ENCODE results near the gene LRRC70.
"Not testable (repeated sequence)": the region's sequence is repeated elsewhere in the genome, so short reads cannot be mapped to it uniquely, and the experiment has no call there.

Gene LRRC70

DNA sequence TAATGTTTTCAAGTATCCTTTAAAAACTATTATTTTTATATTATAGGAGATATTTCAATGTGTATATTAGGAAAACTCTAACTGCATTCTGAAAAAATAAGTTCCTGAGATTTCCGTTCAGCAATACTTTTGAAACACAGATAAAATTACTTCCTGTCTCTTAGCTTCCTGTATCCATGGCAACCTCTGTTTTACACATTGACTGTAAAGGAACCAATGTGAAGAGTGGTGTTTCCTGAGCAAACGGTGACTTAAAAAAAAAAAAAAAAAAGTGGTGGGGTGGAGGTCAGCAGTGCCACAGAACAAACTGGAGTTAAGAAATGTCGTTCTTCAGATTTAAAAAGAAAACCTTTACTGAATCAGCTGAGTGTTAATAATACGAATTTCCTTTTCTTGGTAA, at the start of gene LRRC70:
LRRC70 (plus strand) TSS at position 280 of the 400 bp plus-strand sequence. CDS start 620 bp downstream, outside the sequence.
- peak; percentile 52 for DNase-seq (ENCODE audit: low read depth)

DNA sequence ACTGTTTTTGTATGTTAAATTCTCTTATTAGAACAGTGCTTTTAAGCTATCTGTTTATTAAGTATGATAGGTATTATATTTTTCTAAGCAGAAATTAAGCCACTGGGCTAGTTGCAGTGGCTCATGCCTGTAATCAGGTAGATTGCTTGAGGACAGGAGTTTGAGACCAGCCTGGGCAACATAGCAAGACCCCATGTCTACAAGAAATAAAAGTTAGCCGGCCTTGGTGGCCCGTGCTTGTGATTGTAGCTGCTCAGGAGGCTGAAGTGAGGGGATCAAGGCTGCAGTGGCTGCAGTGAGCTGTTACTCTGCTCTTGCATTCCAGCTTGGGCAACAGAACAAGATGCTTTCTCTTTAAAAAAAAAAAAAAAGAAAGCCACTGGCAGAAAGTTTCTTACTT, 45.0 kb upstream of the LRRC70 start:
- DNase-seq (ENCODE audit: low read depth): no peak

- no peak for DNase-seq (ENCODE audit: low read depth)
Observed at GRCh38 chr5:62534461-62535236, 44.0 kb upstream of the LRRC70 start.

DNA sequence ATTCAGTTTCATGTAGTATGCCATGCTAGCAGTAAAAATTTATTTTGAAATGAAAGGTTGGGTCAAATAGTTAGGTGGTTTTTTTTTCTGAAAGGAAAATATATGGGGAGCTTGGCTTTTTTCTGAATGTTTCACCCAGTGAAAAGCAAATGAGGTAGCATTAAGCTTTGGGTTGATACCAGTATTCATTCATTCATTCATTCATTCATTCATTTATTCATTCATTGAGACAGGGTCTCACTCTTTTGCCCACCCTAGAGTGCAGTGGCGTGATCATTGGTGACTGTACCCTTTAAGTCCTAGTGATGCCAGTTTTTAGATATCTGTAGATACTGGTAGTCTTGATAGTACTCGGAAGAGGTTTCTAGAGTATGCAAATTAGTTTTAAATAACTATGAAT, 42.4 kb upstream of the LRRC70 start:
- no peak for DNase-seq (ENCODE audit: low read depth)

- DNase-seq (ENCODE audit: low read depth): no peak
Observed at GRCh38 chr5:62536783-62537182, 41.8 kb upstream of the LRRC70 start.

GRCh38 chr5:62538017-62538942, 40.3 kb upstream of the LRRC70 start:
- DNase-seq (ENCODE audit: low read depth): peak; percentile 75

DNA sequence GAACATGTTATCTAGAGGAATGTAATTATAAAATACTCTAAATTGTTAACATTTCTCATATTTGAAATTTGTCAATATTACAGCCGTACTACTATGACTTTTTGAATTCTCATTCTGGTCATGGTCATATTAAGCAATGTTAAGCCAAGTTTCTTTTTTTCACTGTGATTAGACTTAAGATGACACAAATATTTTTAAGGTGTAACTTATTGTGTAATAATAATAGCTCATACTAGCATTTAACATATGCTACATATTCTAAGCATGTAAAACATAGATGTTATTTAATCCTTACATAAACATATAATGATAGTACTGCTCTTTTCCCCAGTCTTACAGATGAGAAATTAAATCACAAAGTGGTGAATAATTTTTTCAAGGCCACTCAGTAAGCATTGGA, 35.9 kb upstream of the LRRC70 start:
- no peak for DNase-seq (ENCODE audit: low read depth)

DNA sequence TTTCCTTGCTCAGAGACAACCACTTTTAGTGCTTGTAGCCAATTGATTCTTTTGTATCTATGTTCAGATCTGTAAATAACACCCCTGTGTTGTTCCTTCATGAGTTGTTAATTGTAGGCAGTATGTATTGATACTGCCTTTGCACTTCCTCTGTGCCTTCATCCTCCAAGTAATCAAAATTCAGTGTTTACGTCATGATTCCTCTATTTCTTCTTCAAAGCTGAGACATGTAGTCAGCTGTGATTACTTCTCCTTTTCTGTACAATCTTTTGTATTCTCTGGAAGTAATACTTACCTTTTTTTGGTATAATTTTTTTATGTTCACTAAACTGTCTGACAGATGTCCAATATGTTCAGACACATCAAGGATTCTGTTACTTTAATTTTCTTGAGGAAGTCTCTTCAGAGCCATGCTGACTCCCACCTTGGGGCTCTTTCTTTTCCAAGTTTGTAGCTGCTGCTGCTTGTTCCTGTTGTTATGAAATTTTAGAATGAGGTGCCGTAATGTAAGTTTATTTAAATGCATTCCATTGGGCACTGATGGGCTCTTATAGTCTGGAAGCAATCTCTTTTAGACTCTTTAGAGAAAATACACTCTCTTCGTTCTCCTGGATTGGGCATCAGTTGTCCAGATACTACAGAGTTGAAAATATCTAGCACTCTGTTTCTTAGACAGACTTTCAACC, 30.5 kb upstream of the LRRC70 start:
- DNase-seq (ENCODE audit: low read depth): peak; percentile 7

GRCh38 chr5:62550103-62550502, 28.5 kb upstream of the LRRC70 start:
- no peak for DNase-seq (ENCODE audit: low read depth)

DNA sequence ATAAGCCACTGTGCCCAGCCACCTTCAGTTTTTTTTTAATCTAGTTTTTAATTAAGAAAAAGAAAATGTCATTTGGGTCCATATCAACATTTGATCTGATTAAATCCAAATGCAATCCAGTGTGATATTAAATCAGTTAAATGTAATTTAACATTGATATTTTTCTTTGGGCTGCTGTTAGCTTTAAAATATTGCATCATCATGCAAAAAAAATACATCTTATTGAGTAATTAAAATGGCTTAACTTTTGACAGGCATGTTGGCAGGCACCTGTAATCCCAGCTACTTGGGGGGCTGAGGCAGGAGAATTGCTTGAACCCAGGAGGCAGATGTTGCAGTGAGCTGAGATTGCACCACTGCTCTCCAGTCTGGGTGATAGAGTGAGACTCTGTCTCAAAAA, 22.7 kb upstream of the LRRC70 start:
- no peak for DNase-seq (ENCODE audit: low read depth)

DNA sequence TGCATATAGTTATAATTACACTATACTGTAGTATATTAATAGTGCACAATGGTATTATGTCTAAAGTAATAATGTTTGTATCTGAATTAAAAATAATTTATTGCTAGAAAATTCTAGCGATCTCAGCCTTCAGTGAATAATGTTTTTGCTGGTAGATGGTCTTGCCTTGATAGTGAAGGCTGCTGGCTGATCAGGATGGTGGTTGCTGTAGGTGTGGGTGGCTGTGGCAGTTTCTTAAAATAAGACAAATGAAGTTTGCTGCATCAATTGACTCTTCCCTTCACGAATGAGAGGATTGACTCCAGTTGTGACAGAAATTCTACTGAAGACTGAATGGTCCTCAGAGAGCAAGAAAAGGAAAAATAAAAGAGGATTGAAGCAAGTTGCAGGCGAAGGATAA, 19.7 kb upstream of the LRRC70 start:
- DNase-seq (ENCODE audit: low read depth): no peak

GRCh38 chr5:62560786-62561185, 17.8 kb upstream of the LRRC70 start:
- DNase-seq (ENCODE audit: low read depth): no peak

DNA sequence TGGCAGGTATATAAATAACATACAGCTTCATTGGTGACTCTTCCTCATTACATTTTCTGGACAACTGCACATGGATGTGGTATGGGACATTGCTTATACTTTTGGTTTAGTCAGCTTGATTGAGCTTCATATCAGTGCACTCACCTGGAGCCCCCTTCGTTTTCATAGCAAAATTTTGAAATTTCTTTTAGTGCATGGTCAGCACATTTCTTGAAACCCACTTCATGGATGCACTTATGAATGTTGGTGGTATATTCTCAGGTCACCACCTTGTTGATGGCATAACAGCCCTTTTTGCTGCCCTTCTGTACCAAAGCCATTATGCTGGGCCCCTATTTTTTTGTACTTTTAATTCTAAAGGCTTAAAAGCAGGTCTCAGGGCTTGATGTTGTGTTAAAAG, 16.7 kb upstream of the LRRC70 start:
- DNase-seq (ENCODE audit: low read depth): no peak

DNA sequence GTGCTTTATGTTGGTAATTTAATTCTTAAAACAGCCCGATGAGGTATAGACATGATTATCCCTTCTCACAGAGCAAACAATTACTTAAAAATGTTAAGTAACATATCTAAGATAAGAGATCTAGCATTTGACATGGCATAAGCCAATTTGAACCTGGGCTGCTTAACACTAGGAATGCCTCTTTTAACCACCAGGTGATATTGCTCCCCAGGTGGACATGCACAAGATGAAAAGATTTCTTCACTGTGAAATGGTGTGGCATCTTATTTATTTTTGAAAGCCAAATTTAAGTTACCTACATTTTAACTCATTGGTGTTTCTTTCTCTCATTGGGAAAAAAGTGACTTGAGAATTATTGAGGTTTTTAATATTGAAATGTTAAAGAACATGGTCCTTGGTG, 15.8 kb upstream of the LRRC70 start:
- no peak for DNase-seq (ENCODE audit: low read depth)

DNA sequence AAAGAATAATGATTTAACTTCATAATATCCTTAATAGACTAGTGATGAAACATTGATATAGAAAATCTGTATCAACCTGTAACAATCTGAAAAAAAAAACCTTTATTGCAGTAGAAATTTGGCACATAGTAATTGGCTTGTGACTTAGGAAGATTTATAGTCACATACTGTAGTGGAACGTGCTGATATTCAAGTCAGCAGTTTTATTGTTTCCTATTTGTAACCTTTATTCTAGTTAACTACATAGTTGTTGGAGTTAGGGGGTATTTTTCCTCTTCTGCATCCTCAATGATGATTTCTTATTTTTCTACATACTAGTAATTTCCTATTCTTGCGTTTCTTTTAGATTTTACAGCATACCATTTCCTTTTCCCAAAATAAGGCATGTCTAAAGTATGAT, 14.5 kb upstream of the LRRC70 start:
- no peak for DNase-seq (ENCODE audit: low read depth)

DNA sequence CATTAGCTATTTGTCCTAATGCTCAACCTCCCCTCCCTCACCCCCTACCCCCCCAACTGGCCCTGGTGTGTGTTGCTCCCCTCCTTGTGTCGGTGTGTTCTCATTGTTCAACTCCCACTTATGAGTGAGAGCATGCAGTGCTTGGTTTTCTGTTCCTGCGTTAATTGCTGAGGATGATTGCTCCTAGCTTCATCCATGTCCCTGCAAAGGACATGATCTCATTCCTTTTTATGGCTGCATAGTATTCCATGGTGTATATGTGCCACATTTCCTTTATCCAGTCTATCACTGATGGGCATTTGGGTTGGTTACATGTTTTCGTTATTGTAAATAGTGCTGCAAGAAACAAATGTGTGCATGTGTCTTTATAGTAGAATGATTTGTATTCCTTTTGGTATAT, 12.9 kb upstream of the LRRC70 start:
- DNase-seq (ENCODE audit: low read depth): not testable (repeated sequence)

- no peak for DNase-seq (ENCODE audit: low read depth)
Observed at GRCh38 chr5:62568143-62568542, 10.5 kb upstream of the LRRC70 start.

DNA sequence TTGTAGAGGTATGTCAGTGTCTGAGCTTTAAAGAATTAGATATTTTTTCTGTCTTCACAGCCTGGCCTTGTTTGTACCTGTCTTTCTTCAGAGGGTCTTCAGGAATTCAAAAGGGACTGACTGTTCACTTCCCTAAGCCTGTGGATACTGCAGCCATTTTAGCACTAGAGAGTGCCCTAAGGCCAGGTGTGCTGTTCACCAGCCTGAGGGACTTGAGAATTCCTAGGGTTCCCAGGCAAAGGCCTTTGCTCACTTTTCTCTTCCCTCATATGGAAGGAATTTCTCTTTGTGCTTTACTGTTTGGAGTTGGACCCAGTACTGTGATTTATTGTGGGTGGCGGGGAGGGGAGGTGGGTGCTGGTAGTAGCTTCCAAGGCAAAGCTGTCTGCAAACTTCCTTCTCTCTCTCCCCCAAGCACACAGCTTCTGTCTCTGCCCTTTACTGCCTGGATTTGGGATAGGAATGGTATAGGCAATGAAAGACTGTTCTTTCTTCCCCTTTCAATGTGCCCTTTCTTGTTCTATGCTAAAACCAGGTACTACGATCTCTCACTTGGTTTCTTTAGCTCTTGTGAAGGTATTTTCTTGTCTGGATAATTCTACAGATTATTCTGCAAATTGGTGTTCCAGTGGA, 9.7 kb upstream of the LRRC70 start:
- no peak for DNase-seq (ENCODE audit: low read depth)

DNA sequence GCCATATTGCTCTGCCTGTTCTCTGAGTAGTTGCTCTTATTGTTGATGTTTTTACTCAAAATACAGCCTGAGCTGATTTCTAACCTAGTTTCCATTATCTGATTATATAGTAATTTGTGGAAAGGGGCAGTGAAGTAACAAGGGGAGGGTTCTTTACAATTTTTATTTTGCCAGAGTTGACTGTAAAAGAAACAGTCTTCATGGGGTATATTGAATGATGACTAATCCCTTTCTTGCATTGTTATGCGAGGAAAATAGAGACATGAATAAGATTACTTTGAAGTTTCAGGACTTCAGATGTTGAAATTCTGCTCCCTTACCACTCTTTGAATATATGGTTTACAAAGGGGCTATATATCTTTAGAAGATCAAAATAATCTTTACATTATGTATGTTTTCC, 9.1 kb upstream of the LRRC70 start:
- no peak for DNase-seq (ENCODE audit: low read depth)

DNA sequence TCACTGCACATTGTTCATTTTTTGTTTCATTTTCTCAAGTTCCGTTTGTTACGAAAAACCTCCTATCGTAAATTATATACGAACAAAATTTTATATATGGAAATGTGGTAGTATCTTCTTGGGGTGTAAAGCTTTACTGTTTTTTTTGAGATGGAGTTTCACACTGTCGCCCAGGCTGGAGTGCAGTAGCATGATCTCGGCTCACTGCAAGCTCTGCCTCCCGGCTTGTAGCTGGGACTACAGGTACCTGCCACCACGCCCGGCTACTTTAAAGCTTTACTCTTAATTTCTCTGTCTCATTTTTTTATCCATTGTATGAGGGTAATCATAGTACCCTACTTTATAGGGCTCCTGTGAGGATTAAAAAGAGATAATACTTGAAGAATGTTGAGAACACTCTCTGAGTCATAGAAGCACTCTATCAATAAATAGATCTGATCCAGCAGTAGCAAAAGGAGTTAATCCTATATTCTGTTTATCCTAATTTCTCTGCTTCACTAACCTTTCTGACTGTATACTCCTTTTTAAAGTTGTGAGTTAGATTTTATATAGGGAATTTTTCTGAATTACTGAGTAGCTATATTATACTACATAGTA, 5.6 kb upstream of the LRRC70 start:
- DNase-seq (ENCODE audit: low read depth): no peak

DNA sequence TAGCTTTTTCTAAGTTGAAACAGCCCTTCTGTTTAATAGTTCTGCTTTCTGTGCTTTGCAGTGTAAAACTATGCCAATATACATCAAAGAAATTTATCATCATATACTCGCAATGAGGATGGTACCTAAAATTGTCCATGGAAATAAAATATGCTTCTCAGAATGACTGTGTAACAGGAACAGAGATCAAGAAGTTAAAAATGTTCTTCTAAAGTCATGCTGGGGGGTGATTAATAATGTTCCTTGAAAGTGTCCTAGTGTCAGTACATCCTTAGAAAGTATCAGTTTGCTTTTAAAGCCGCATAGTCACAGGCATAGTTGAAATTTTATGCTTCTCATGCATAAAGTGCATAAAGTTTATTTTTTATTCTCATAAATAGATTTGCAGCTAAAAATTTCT, 4.0 kb upstream of the LRRC70 start:
- no peak for DNase-seq (ENCODE audit: low read depth)

GRCh38 chr5:62575066-62575465, 3.6 kb upstream of the LRRC70 start:
- no peak for DNase-seq (ENCODE audit: low read depth)

All from EH (cell line).